Peyer's patch (tissue), 4 donors: ENCODE results near the gene FOXS1.

Experiments used
- POLR2A ChIP-seq, 2 donors: fragments of 450-650 bp; IDR thresholded peaks; one replicate each; pipeline ENCODE4 v1.5.1; 2017; ENCODE audit warnings: antibody characterized with exemption in 2 of 2, mild to moderate bottlenecking in 2 of 2, moderate library complexity in 2 of 2
- TF ChIP-seq, protein P1 (sequence below), 6 experiments: fragments of 450-650 bp in 4 of 6; fragments of 200-600 bp in 2 of 6; sonication (generic) in 1 of 6; IDR thresholded peaks; one replicate each; pipeline ENCODE4 v1.5.1; 2017 to 2019; ENCODE audit warnings: antibody characterized with exemption in 6 of 6, mild to moderate bottlenecking in 3 of 6, moderate library complexity in 1 of 6

DNA sequence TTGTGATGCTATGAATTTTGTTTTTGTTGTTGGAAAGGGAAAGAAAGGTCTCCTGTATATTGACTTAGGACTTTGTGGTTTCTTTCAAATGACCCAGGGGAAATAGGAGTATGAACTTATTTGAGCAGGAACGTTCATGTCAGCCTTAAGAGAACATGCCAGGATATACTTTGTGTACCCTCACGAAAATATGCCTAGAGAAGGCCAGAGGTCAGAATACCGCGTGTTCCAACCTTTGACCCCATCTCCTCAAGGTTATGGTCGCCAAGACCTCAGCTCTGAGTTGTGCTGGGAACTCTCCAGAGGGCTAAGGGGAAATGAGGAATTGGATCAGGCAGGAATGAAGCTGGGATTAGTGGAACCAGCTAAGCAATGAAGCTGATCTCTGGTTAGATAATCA lies 36.5 kb upstream of the FOXS1 start:
- TF ChIP-seq POLR2A (IDR thresholded peaks at IDR 0.05): no peak
- TF ChIP-seq, protein P1, sequence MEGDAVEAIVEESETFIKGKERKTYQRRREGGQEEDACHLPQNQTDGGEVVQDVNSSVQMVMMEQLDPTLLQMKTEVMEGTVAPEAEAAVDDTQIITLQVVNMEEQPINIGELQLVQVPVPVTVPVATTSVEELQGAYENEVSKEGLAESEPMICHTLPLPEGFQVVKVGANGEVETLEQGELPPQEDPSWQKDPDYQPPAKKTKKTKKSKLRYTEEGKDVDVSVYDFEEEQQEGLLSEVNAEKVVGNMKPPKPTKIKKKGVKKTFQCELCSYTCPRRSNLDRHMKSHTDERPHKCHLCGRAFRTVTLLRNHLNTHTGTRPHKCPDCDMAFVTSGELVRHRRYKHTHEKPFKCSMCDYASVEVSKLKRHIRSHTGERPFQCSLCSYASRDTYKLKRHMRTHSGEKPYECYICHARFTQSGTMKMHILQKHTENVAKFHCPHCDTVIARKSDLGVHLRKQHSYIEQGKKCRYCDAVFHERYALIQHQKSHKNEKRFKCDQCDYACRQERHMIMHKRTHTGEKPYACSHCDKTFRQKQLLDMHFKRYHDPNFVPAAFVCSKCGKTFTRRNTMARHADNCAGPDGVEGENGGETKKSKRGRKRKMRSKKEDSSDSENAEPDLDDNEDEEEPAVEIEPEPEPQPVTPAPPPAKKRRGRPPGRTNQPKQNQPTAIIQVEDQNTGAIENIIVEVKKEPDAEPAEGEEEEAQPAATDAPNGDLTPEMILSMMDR (IDR thresholded peaks at IDR 0.05): no peak
